ENCODE results near the gene BIRC5.

DNA sequence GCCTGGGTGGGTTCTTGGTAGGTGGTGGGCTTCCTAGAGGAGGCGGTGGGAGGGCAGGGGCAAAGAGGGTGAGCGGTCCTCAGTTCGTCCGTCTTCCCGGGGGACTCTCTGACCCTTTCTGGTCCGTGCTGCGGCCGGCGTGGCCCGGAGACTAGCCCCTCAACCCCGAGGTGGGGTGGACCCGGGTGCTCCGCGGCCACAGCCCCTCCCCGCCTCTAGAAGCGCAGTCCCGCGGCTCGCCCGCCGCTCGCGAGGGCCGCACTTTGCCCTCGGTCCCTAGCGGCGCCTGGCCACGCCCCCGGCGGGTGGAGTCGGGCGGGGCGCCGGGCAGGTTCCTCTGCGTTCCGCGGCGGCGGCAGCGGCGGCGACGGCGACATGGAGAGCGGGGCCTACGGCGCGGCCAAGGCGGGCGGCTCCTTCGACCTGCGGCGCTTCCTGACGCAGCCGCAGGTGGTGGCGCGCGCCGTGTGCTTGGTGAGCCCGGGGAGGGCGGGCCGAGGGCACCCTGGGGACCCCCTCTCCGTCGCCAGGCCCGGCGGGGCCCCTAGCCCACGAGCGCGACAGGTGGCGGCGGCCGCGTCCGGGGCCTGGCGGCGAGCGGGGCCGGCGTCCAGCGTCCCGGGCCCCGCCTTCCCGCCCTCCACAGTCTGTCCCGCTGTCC, 45.7 kb upstream of the BIRC5 start, which contains the start of gene SYNGR2:
- TF ChIP-seq POLR2A (IDR thresholded peaks at IDR 0.05), result peak in 3 of 4 donors; percentile 68 to 98 (median 88)
- TF ChIP-seq POLR2AphosphoS5 (IDR thresholded peaks at IDR 0.05), result peak; percentile 77 to 87
- TF ChIP-seq EP300 (IDR thresholded peaks at IDR 0.05), result no peak
- TF ChIP-seq, protein P1, sequence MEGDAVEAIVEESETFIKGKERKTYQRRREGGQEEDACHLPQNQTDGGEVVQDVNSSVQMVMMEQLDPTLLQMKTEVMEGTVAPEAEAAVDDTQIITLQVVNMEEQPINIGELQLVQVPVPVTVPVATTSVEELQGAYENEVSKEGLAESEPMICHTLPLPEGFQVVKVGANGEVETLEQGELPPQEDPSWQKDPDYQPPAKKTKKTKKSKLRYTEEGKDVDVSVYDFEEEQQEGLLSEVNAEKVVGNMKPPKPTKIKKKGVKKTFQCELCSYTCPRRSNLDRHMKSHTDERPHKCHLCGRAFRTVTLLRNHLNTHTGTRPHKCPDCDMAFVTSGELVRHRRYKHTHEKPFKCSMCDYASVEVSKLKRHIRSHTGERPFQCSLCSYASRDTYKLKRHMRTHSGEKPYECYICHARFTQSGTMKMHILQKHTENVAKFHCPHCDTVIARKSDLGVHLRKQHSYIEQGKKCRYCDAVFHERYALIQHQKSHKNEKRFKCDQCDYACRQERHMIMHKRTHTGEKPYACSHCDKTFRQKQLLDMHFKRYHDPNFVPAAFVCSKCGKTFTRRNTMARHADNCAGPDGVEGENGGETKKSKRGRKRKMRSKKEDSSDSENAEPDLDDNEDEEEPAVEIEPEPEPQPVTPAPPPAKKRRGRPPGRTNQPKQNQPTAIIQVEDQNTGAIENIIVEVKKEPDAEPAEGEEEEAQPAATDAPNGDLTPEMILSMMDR (IDR thresholded peaks at IDR 0.05), result peak in 3 of 6 experiments; percentile 25 to 41 (median 34)

Data from upper lobe of left lung (tissue), 4 donors.